Left lung (tissue), 14 donors: ENCODE results near the gene ZNF717. TPM values are rescaled to one million over a fixed set of nuclear protein-coding genes. Genes with fewer than 3 reads are reported as not detected.
"Not testable (repeated sequence)": the region's sequence is repeated elsewhere in the genome, so short reads cannot be mapped to it uniquely, and the experiment has no call there.

Experiments used
- ATAC-seq: fragments of 200-7000 bp; cut with Tn5 transposase; one replicate; pipeline ENCODE4 v1.9.1; 2020; ENCODE audit warnings: moderate library complexity
- DNase-seq, 4 donors: peaks; one replicate each; pipeline ENCODE4 v3.0.0-alpha.2; 2013 to 2020
- H3K27ac ChIP-seq, 2 donors: fragments of 200-600 bp; sonication (generic) in 1 of 2; one replicate each; pipeline versions ENCODE4 v1.5.0 to v1.8.0; 2020 to 2021
- H3K27me3 ChIP-seq, 2 donors: fragments of 200-600 bp; sonication (generic) in 1 of 2; one replicate each; pipeline versions ENCODE4 v1.5.0 to v1.8.0; 2020 to 2021
- H3K36me3 ChIP-seq, 2 donors: fragments of 200-600 bp; sonication (generic) in 1 of 2; one replicate each; pipeline versions ENCODE4 v1.5.0 to v1.8.0; 2020 to 2021
- H3K4me1 ChIP-seq, 2 donors: fragments of 200-600 bp; one replicate each; pipeline ENCODE4 v1.8.0; 2021
- H3K4me3 ChIP-seq, 2 donors: fragments of 200-600 bp; sonication (generic) in 1 of 2; one replicate each; pipeline versions ENCODE4 v1.5.0 to v1.8.0; 2020 to 2021; ENCODE audit warnings: mild to moderate bottlenecking in 1 of 2
- H3K9me3 ChIP-seq, 2 donors: fragments of 200-600 bp; sonication (generic) in 1 of 2; one replicate each; pipeline versions ENCODE4 v1.5.0 to v1.8.0; 2020 to 2021
- intact Hi-C, 2 donors: fragments of 100-400 bp; cut with DNase I; formaldehyde crosslinking; loops; one replicate each; pipeline versions ENCODE4 v1.11.2 to v1.14.2; 2022
- long read RNA-seq, 12 donors: library from polyadenylated mRNA in 2 of 12; unstranded in 2 of 12; transcript quantifications; one replicate each; pipeline ENCODE4 v2.0.0 and lab custom pipeline, GENCODE V29; 2019 to 2026
- polyA plus RNA-seq, 6 donors: library from polyadenylated mRNA; unstranded; fragments of 120-200 nt; gene quantifications; one replicate each; pipeline ENCODE4 v1.2.1, GENCODE V29; 2013; ENCODE audit not compliant: insufficient read length in 6 of 6
- total RNA-seq, 2 donors: library from RNA; stranded (reverse); fragmentation: NEBNext Ultra II Directional; extraction: Animal tissue kit (Norgen Biotek cat#: 25700); gene quantifications; one replicate each; pipeline ENCODE4 v1.2.1, GENCODE V29; 2021
- TF ChIP-seq, protein P1 (sequence below), 2 donors: fragments of 200-600 bp; sonication (generic) in 1 of 2; IDR thresholded peaks; one replicate each; pipeline versions ENCODE4 v1.5.0 to v1.8.0; 2021; ENCODE audit warnings: antibody characterized with exemption in 2 of 2
- donor health status: DM: no; HTN: yes; CAD: no.
- donor health status: DM: no; HTN: no; CAD: no.

ZNF717 gene
- total RNA-seq (10 to 100 TPM; 12.4 to 13.5 TPM), polyA plus RNA-seq (10 to 100 TPM; 17.3 to 21.9 (median 19.1) TPM)
- long read RNA-seq, donor 1, partial matches to known transcripts: 5 of 8 reads
- long read RNA-seq, donor 1, other reads (novel, unspliced or antisense): 0 of 8 reads
- long read RNA-seq, donor 2, partial matches to known transcripts: 15 of 17 reads
- long read RNA-seq, donor 2, other reads (novel, unspliced or antisense): 0 of 17 reads
- long read RNA-seq, donor 3, partial matches to known transcripts: 0 of 3 reads
- long read RNA-seq, donor 3, other reads (novel, unspliced or antisense): 0 of 3 reads
- long read RNA-seq, donor 4, partial matches to known transcripts: 1 of 6 reads
- long read RNA-seq, donor 4, other reads (novel, unspliced or antisense): 4 of 6 reads
- long read RNA-seq, donor 5, partial matches to known transcripts: 0 of 1 reads
- long read RNA-seq, donor 5, other reads (novel, unspliced or antisense): 0 of 1 reads
- long read RNA-seq, donor 6, partial matches to known transcripts: 0 of 2 reads
- long read RNA-seq, donor 6, other reads (novel, unspliced or antisense): 0 of 2 reads
- long read RNA-seq, donor 7: 0 reads
- long read RNA-seq, donor 8: 0 reads
- long read RNA-seq, donor 9: 0 reads
- long read RNA-seq, donor 10, partial matches to known transcripts: 1 of 7 reads
- long read RNA-seq, donor 10, other reads (novel, unspliced or antisense): 4 of 7 reads
- long read RNA-seq, donor 11, partial matches to known transcripts: 0 of 2 reads
- long read RNA-seq, donor 11, other reads (novel, unspliced or antisense): 0 of 2 reads
- long read RNA-seq, donor 12, partial matches to known transcripts: 6 of 7 reads
- long read RNA-seq, donor 12, other reads (novel, unspliced or antisense): 0 of 7 reads

DNA sequence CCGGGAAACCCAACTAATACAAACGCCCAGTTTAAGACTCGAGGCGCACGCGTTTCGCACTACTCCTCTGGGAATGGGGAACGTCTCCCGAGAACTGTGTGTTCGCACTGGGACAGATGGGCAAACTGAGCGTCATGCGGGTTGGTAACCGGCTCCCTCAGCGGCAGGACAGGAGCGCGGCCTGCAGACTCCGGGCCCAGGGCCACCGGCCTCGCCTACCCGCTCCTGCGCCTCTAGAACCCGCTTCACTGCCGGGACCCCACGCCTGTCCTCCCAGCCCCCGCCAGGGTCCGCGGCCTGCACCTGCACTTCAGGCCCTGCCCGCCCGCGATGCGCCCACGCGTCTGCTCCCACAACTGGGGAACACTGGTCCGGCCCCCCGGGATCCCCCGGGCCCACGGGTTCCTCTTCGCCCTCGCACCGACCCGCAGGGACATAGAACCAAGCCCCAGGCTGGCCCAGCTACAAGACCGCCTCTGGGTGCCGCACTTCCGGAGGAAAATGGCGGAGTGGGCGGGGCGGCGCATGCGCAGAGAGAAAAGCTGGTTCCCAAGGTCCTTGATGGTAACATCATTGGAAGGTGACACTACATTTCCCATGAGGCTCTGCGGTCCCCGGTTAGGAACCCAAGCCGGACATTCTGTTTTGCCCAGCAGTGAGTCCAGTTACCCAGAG, at the start of gene ZNF717:
ZNF717 (minus strand) TSS at position 469 of the 675 bp plus-strand sequence. CDS start 2,187 bp downstream, outside the sequence.
- peak within 1 kb of the TSS; percentile 81 to 86 for H3K27ac ChIP-seq
- peak; percentile 91 to 94 (median 93) for DNase-seq
- ATAC-seq, H3K9me3 ChIP-seq, H3K27me3 ChIP-seq, intact Hi-C loops, H3K4me1 ChIP-seq: not testable (repeated sequence)
- TF ChIP-seq, protein P1, sequence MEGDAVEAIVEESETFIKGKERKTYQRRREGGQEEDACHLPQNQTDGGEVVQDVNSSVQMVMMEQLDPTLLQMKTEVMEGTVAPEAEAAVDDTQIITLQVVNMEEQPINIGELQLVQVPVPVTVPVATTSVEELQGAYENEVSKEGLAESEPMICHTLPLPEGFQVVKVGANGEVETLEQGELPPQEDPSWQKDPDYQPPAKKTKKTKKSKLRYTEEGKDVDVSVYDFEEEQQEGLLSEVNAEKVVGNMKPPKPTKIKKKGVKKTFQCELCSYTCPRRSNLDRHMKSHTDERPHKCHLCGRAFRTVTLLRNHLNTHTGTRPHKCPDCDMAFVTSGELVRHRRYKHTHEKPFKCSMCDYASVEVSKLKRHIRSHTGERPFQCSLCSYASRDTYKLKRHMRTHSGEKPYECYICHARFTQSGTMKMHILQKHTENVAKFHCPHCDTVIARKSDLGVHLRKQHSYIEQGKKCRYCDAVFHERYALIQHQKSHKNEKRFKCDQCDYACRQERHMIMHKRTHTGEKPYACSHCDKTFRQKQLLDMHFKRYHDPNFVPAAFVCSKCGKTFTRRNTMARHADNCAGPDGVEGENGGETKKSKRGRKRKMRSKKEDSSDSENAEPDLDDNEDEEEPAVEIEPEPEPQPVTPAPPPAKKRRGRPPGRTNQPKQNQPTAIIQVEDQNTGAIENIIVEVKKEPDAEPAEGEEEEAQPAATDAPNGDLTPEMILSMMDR (IDR thresholded peaks at IDR 0.05): peak in 1 of 2 donors; percentile 13
- peaks cover 0 to 12% of the 10 kb centered on the region in 2 donors for H3K36me3 ChIP-seq
- peak within 1 kb of the TSS; percentile 63 to 81 for H3K4me3 ChIP-seq

DNA sequence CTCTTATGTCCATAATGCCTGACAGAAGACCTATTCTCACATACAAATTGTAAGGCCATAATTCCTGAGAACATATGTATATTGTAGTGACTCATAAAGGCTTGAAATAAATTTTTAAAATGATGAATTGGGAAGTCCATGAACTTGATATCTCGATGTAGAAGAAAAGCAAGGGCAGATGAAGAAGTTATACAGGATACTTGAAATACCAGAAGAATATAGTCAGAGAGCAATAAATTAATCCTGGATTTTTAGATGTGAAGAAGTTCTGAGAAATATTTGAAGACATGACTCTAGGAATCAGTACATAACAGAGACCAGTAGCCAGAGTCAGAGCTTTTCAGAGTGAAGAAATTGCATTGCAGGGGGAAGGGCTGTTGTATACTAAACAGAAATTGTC, 45.7 kb upstream of the ZNF717 start:
- H3K4me3 ChIP-seq, H3K27me3 ChIP-seq, H3K9me3 ChIP-seq, intact Hi-C loops, H3K27ac ChIP-seq, H3K4me1 ChIP-seq, DNase-seq, H3K36me3 ChIP-seq, ATAC-seq: not testable (repeated sequence)

DNA sequence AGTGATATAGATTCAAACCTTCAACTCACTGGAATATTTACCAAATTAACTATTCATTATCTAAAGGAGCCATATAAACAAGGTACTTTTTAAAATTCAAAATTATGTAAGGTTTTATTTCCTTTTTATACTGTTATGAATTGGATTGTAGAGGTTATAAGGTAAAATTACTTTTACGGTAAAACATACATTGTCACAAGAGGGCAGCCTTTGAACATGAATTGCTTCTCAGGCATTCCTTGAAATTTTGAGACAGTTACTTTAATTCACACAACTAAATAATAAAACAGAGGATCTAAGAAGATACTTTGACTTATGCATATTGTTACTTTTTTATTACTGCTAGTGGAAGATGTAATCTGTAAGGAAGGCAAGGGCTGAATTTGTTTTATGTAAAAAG, 32.7 kb upstream of the ZNF717 start:
- H3K4me1 ChIP-seq, intact Hi-C loops, H3K36me3 ChIP-seq, H3K9me3 ChIP-seq, ATAC-seq, H3K4me3 ChIP-seq, H3K27me3 ChIP-seq, H3K27ac ChIP-seq: not testable (repeated sequence)
- DNase-seq: peak in 1 of 4 donors; percentile 2

DNA sequence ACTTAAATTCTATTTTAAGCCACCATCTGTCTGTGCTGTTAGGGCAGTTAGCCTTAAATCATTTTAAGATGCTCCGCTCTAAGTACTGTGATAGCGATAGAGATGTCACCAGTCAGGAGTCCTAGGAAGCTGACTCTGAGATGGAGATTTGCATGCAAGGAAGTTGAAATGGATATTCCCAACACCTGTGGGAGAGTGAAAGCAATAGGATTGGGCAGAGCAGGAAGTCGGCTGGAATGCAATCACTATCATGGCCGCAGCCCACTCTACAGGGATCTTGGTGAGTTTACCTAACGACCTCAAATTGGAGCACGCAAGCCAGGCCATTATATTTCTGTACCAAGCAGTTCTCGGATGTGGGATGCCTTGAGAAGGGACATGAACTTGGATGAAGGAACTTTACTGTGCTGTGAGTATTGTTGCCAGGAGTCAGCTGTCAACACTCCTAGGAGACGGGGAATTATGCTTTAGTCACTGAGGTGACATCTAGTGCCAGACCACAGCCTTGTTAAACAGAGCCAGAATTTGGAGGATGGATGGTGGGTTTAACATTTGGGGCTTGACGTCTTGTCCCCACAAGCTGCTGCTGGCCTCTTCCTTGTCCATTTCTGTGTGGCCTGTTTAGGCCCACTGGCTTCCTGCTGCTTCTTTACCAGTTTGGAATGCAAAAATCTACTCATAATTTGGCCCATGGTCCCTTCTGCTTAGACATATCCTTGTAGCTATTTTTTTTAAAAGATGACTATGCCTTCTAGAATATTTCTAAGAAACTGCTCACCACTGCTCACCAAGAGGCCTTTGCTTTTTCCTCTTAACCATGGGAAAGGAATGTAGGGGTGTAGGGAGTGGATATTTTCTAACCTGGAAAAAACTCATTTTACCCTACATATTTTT, 31.2 kb upstream of the ZNF717 start:
- H3K27me3 ChIP-seq, H3K9me3 ChIP-seq, intact Hi-C loops, H3K4me3 ChIP-seq, DNase-seq, H3K4me1 ChIP-seq, H3K27ac ChIP-seq, H3K36me3 ChIP-seq, ATAC-seq: not testable (repeated sequence)

DNA sequence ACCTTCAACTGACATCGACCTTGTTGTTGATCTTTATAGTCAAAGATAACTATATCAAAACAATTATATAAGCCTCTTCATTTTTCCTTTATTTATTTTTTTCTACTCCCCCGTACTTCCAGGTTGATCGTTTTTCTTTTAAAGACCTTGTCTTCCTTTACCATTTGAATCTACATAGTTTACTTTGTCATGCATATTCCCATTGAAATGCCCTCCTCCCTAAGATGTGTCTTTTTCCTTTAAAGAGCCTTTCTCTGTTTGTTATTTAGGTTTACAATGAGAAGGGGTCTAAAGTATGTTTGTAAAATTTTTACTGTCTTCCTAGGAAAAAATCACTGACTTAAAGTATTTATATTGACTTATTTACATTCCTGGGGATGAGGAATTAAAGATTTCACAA, 29.4 kb upstream of the ZNF717 start:
- TF ChIP-seq, protein P1 (IDR thresholded peaks at IDR 0.05): no peak
- Histone ChIP-seq H3K27ac (no peak overlapping the region), H3K9me3 (no peaks in the 10 kb centered on the region), H3K4me1 (no peaks in the 10 kb centered on the region), H3K27me3 (no peaks in the 10 kb centered on the region), H3K4me3 (no peak overlapping the region), H3K36me3 (no peaks in the 10 kb centered on the region)
- DNase-seq: no peak
- intact Hi-C loops: no loop called here
- no peak for ATAC-seq

DNA sequence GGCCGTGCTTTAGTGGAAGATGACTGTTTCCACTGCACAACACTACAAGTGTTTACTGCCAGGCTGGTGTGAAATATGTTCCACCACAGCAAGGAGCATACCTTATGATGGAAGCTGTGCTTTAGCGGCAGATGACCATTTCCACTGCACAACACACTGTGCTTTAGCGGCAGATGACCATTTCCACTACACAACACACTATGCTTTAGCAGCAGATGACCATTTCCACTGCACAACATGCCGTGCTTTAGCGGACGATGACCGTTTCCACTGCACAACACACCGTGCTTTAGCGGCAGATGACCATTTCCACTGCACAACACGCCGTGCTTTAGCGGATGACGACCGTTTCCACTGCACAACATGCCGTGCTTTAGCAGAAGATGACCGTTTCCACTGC, 2.8 kb downstream of the ZNF717 start:
- Histone ChIP-seq H3K27ac (no peak overlapping the region), H3K4me3 (no peak overlapping the region), H3K4me1 (no peaks in the 10 kb centered on the region), H3K27me3 (no peaks in the 10 kb centered on the region), H3K9me3 (peaks cover 0 to 20% of the 10 kb centered on the region in 2 donors), H3K36me3 (peaks cover 0 to 16% of the 10 kb centered on the region in 2 donors)
- TF ChIP-seq, protein P1 (IDR thresholded peaks at IDR 0.05): no peak
- DNase-seq (no peak), ATAC-seq (no peak)
- intact Hi-C loops: no loop called here
